NCI-H146 treated with DMSO at 0.1 percent for 48 hours (cell line): ENCODE results near the gene TRDMT1.

ENCODE experiments used
- DNase-seq: peaks from one replicate; lab custom pipeline; 2025; ENCODE audit not compliant: unreplicated experiment; lab: John Stamatoyannopoulos, UW

Gene TRDMT1

GRCh38 chr10:17179002-17179401 is 22.5 kb downstream of the TRDMT1 start:
- DNase-seq = no peak

- DNase-seq = no peak
Observed at GRCh38 chr10:17178006-17178405, 23.5 kb downstream of the TRDMT1 start.

- DNase-seq = no peak
Observed at GRCh38 chr10:17177014-17177413, 24.5 kb downstream of the TRDMT1 start.

GRCh38 chr10:17176091-17176490 is 25.4 kb downstream of the TRDMT1 start:
- no peak for DNase-seq

- no peak for DNase-seq
Observed at GRCh38 chr10:17175551-17175950, 25.9 kb downstream of the TRDMT1 start.

GRCh38 chr10:17174626-17175025 is 26.8 kb downstream of the TRDMT1 start:
- DNase-seq = no peak

- no peak for DNase-seq
Observed at GRCh38 chr10:17171141-17171641, 30.3 kb downstream of the TRDMT1 start.

- no peak for DNase-seq
Observed at GRCh38 chr10:17169803-17170202, 31.7 kb downstream of the TRDMT1 start.

GRCh38 chr10:17166699-17167098 is 34.8 kb downstream of the TRDMT1 start:
- no peak for DNase-seq

GRCh38 chr10:17162828-17163227 is 38.6 kb downstream of the TRDMT1 start:
- no peak for DNase-seq

GRCh38 chr10:17161775-17162174 is 39.7 kb downstream of the TRDMT1 start:
- DNase-seq = no peak

GRCh38 chr10:17157024-17157423 is 44.4 kb downstream of the TRDMT1 start:
- no peak for DNase-seq

- no peak for DNase-seq
Observed at GRCh38 chr10:17155826-17156225, 45.6 kb downstream of the TRDMT1 start.

- no peak for DNase-seq
Observed at GRCh38 chr10:17154116-17154515, 47.4 kb downstream of the TRDMT1 start.

GRCh38 chr10:17153321-17153720 is 48.2 kb downstream of the TRDMT1 start:
- DNase-seq = no peak

GRCh38 chr10:17151716-17152115 is 49.8 kb downstream of the TRDMT1 start:
- DNase-seq = no peak

- no peak for DNase-seq
Observed at GRCh38 chr10:17147884-17148489, 53.5 kb downstream of the TRDMT1 start.

- DNase-seq = no peak
Observed at GRCh38 chr10:17146892-17147291, 54.6 kb downstream of the TRDMT1 start.

- DNase-seq = no peak
Observed at GRCh38 chr10:17145239-17145638, 56.2 kb downstream of the TRDMT1 start.

GRCh38 chr10:17144757-17145156 is 56.7 kb downstream of the TRDMT1 start:
- no peak for DNase-seq

- DNase-seq = peak; percentile 3
Observed at GRCh38 chr10:17144032-17144431, 57.4 kb downstream of the TRDMT1 start.

- DNase-seq = no peak
Observed at GRCh38 chr10:17143055-17143690, 58.3 kb downstream of the TRDMT1 start.
